SK-N-SH treated with all-trans-retinoic acid at 6 μM for 48 hours (cell line): ENCODE results near the gene ITPR2.

Experiments used
- ATAC-seq: fragments of 200-7000 bp; cut with Tn5 transposase; 3 replicates; pipeline ENCODE4 v1.9.1; 2020; ENCODE audit warnings: mild to moderate bottlenecking, moderate library complexity
- ARNTL ChIP-seq: fragments of 450-650 bp; formaldehyde crosslinking; IDR thresholded peaks from 2 replicates; pipeline ENCODE4 v1.5.0; 2020; ENCODE audit warnings: low read depth, mild to moderate bottlenecking, moderate library complexity, borderline replicate concordance
- BACH2 ChIP-seq: fragments of 250-450 bp; sonication (Bioruptor Pico); IDR thresholded peaks from 2 replicates; pipeline ENCODE4 v1.9.0; 2021; ENCODE audit warnings: mild to moderate bottlenecking, borderline replicate concordance
- CSDC2 ChIP-seq: fragments of 250-450 bp; sonication (Bioruptor Pico); IDR thresholded peaks from 2 replicates; pipeline ENCODE4 v1.5.0; 2020; ENCODE audit warnings: mild to moderate bottlenecking, moderate library complexity
- CSRNP3 ChIP-seq: fragments of 250-450 bp; sonication (Bioruptor Pico); IDR thresholded peaks from 2 replicates; pipeline ENCODE4 v1.5.1; 2021; ENCODE audit warnings: mild to moderate bottlenecking, moderate library complexity
- ESRRG ChIP-seq: fragments of 250-450 bp; sonication (Bioruptor Pico); IDR thresholded peaks from 2 replicates; pipeline ENCODE4 v1.6.1; 2021; ENCODE audit warnings: mild to moderate bottlenecking
- GLIS3 ChIP-seq: fragments of 250-450 bp; sonication (Bioruptor Pico); IDR thresholded peaks from 2 replicates; pipeline ENCODE4 v1.5.0; 2020; ENCODE audit warnings: mild to moderate bottlenecking, moderate library complexity
- ISL1 ChIP-seq: fragments of 250-450 bp; sonication (Bioruptor Pico); IDR thresholded peaks from 2 replicates; pipeline ENCODE4 v2.1.2; 2022; ENCODE audit warnings: mild to moderate bottlenecking, moderate library complexity
- OSR1 ChIP-seq: fragments of 250-450 bp; sonication (Bioruptor Pico); IDR thresholded peaks from 2 replicates; pipeline ENCODE4 v1.8.0; 2022; ENCODE audit warnings: moderate library complexity, mild to moderate bottlenecking, inconsistent platforms
- POU6F1 ChIP-seq: fragments of 250-450 bp; sonication (Bioruptor Pico); IDR thresholded peaks from 2 replicates; pipeline ENCODE4 v1.8.0; 2021; ENCODE audit warnings: low read depth, mild to moderate bottlenecking, moderate library complexity, borderline replicate concordance
- PPARA ChIP-seq: fragments of 250-450 bp; sonication (Bioruptor Pico); IDR thresholded peaks from 2 replicates; pipeline ENCODE4 v1.5.0; 2020; ENCODE audit warnings: mild to moderate bottlenecking, borderline replicate concordance
- TCF4 ChIP-seq: fragments of 250-450 bp; sonication (Bioruptor Pico); IDR thresholded peaks from 2 replicates; pipeline ENCODE4 v1.8.0; 2021; ENCODE audit warnings: mild to moderate bottlenecking, moderate library complexity, borderline replicate concordance
- TOX ChIP-seq: fragments of 250-450 bp; sonication (Bioruptor Pico); IDR thresholded peaks from 2 replicates; pipeline ENCODE4 v1.8.0; 2021; ENCODE audit warnings: mild to moderate bottlenecking, moderate library complexity, borderline replicate concordance
- TSHZ2 ChIP-seq: fragments of 250-450 bp; sonication (Bioruptor Pico); IDR thresholded peaks from 2 replicates; pipeline ENCODE4 v1.5.0; 2020; ENCODE audit warnings: mild to moderate bottlenecking, moderate library complexity
- ZFP30 ChIP-seq: fragments of 450-650 bp; formaldehyde crosslinking; IDR thresholded peaks from 2 replicates; pipeline ENCODE4 v1.5.0; 2022; ENCODE audit warnings: mild to moderate bottlenecking, moderate library complexity
- TF ChIP-seq, protein P1 (sequence below): fragments of 250-450 bp; sonication (Bioruptor Pico); IDR thresholded peaks from 2 replicates; pipeline ENCODE4 v1.5.1; 2020; ENCODE audit warnings: low read depth, mild to moderate bottlenecking, moderate library complexity

The ITPR2 gene

DNA sequence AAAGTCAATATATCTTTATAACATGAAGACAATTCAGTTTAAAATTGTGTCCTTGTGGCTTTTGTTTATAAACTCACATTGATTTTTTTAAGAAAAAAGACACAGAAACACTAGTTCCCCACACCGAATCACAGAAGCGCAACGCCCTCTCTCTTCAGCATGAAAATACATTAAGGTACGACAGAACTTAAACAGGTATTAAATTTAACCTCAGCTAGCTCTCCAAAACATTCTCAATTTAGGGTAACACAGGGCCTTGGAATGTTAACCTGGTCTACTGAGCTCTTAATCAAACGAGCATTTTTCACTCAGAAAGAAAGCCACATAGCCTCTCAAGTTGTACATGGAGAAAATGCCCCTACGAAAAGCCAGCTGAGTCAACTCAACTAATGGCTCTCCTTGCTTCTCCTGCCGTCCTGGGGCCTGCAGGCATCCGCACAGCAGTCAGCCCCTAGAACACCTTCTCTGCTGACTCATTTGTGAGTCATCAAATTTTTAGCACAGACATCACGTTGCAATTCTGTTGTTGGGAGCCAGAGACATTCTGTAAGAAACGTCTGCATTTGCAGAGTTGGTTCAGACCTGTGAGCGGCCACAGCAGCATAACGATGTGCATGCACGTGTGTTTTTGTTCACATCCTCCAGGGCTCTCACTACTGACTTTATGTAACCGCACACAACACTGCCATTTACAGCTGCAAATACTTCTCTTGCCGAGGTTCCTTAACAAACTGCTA lies 141.6 kb downstream of the ITPR2 start:
- TF ChIP-seq, protein P1, sequence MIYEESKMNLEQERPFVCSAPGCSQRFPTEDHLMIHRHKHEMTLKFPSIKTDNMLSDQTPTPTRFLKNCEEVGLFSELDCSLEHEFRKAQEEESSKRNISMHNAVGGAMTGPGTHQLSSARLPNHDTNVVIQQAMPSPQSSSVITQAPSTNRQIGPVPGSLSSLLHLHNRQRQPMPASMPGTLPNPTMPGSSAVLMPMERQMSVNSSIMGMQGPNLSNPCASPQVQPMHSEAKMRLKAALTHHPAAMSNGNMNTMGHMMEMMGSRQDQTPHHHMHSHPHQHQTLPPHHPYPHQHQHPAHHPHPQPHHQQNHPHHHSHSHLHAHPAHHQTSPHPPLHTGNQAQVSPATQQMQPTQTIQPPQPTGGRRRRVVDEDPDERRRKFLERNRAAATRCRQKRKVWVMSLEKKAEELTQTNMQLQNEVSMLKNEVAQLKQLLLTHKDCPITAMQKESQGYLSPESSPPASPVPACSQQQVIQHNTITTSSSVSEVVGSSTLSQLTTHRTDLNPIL (CRISPR knock-in tag): no peak
- TF ChIP-seq CSDC2 (0 out of 2 replicates have a peak, but pooled peaks have one; percentile 56), TSHZ2 (CRISPR knock-in tag) (no peak), TOX (CRISPR knock-in tag) (no peak), ISL1 (peak; percentile 8; the same call in 1 of the 2 replicates)
- TF ChIP-seq, all 23 proteins: peak for 2
- ATAC-seq: peak; percentile 98

GRCh38 chr12:26690601-26691000 lies 142.4 kb downstream of the ITPR2 start:
- TF ChIP-seq, protein P1 (CRISPR knock-in tag): no peak
- TF ChIP-seq CSRNP3 (no peak), ARNTL (no peak), PPARA (CRISPR knock-in tag) (no peak), GLIS3 (no peak), BACH2 (CRISPR knock-in tag) (no peak), ZFP30 (CRISPR knock-in tag) (no peak), TSHZ2 (CRISPR knock-in tag) (no peak), TCF4 (CRISPR knock-in tag) (no peak)
- ATAC-seq: no peak

DNA sequence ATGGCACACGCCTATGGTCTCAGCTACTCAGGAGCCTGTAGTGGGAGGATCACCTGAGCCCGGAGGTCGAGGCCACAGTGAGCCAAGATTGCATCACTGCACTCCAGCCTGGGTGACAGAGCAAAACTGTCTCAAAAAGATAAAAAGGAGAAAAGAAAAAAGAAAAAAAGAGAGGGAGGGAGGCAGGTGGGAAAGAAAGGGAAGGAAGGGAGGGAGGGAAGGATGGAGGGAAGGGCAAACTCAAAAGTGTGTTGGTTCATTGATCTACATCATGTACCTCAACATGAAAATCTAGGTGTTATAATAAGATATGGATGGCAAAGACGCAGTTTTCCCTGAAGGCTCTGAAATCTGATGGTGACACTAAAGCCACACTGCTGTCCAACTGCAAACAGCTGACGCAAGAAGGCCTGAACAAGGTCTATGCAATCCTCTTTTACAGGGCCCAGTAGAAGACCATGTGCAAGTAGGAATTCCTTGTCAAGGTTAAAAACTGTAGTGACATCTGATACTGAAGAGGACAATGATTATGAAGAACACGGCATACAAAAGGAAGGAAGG lies 143.6 kb downstream of the ITPR2 start:
- no peak for ATAC-seq
- TF ChIP-seq CSRNP3: no peak
- no peak for TF ChIP-seq TCF4 (CRISPR knock-in tag)
- TF ChIP-seq POU6F1 (CRISPR knock-in tag): no peak
- no peak for TF ChIP-seq ZFP30 (CRISPR knock-in tag)
- no peak for TF ChIP-seq OSR1 (CRISPR knock-in tag)
- TF ChIP-seq PPARA (CRISPR knock-in tag): no peak
- TF ChIP-seq BACH2 (CRISPR knock-in tag): no peak
- no peak for TF ChIP-seq ESRRG
- TF ChIP-seq, all 23 proteins: peak for 0
